HepG2 (cell line): Measurements from ENCODE around the gene LSM10. TPM values are rescaled to one million over a fixed set of nuclear protein-coding genes. Genes with fewer than 3 reads are reported as not detected.

Experiments used
- DNMT1 ChIP-seq: sonication (generic); formaldehyde crosslinking; IDR thresholded peaks from 2 replicates; pipeline ENCODE4 v1.5.1; 2020; ENCODE audit warnings: mild to moderate bottlenecking, missing genetic modification reagents
- DR1 ChIP-seq: sonication (generic); formaldehyde crosslinking; IDR thresholded peaks from 2 replicates; pipeline ENCODE4 v1.8.0; 2021; ENCODE audit warnings: mild to moderate bottlenecking, missing genetic modification reagents, inconsistent platforms
- FOXO4 ChIP-seq: sonication (generic); formaldehyde crosslinking; conservative IDR thresholded peaks from 2 replicates; pipeline ENCODE4 v1.8.1; 2023; ENCODE audit warnings: missing genetic modification reagents
- GATAD2A ChIP-seq: IDR thresholded peaks from 2 replicates; pipeline ENCODE4 v1.6.1; 2016
- MXI1 ChIP-seq: IDR thresholded peaks from 3 replicates; pipeline ENCODE4 v1.6.1; 2012; ENCODE audit warnings: low read depth, low read length, inconsistent platforms, borderline replicate concordance
- MYC ChIP-seq: sonication (generic); formaldehyde crosslinking; IDR thresholded peaks from 2 replicates; pipeline ENCODE4 v1.9.0; 2021; ENCODE audit warnings: missing genetic modification reagents, borderline replicate concordance
- MZF1 ChIP-seq: sonication (generic); formaldehyde crosslinking; IDR thresholded peaks from 2 replicates; pipeline ENCODE4 v1.8.1; 2023; ENCODE audit warnings: mild to moderate bottlenecking, missing genetic modification reagents, borderline replicate concordance
- SIN3A ChIP-seq: IDR thresholded peaks from 2 replicates; pipeline ENCODE4 v1.6.1; 2011; ENCODE audit warnings: low read depth, mild to moderate bottlenecking, control low read depth, low read length, borderline replicate concordance
- SKIL ChIP-seq: sonication (generic); formaldehyde crosslinking; IDR thresholded peaks from 2 replicates; pipeline ENCODE4 v1.8.0; 2022; ENCODE audit warnings: missing genetic modification reagents, mild to moderate bottlenecking, moderate library complexity, borderline replicate concordance
- TBX3 ChIP-seq: fragments of 450-650 bp; IDR thresholded peaks from 2 replicates; pipeline ENCODE4 v1.6.1; 2017; ENCODE audit warnings: antibody characterized with exemption, mild to moderate bottlenecking, inconsistent platforms, borderline replicate concordance
- TRIM24 ChIP-seq: sonication (generic); formaldehyde crosslinking; IDR thresholded peaks from 2 replicates; pipeline ENCODE4 v1.8.0; 2022; ENCODE audit warnings: mild to moderate bottlenecking, missing genetic modification reagents
- YY1 ChIP-seq: IDR thresholded peaks from 2 replicates; pipeline ENCODE4 v1.6.1; 2011; ENCODE audit warnings: low read length, low read depth, moderate library complexity, mild to moderate bottlenecking; ENCODE audit not compliant: insufficient read depth, insufficient replicate concordance
- ZBTB25 ChIP-seq: IDR thresholded peaks from 2 replicates; pipeline ENCODE4 v1.6.1; 2018; ENCODE audit warnings: missing genetic modification reagents
- ZFP91 ChIP-seq: sonication (generic); formaldehyde crosslinking; IDR thresholded peaks from 2 replicates; pipeline ENCODE4 v1.9.0; 2022; ENCODE audit warnings: missing genetic modification reagents, mild to moderate bottlenecking, borderline replicate concordance
- ZKSCAN5 ChIP-seq: sonication (generic); formaldehyde crosslinking; IDR thresholded peaks from 2 replicates; pipeline ENCODE4 v1.5.1; 2020; ENCODE audit warnings: mild to moderate bottlenecking, missing genetic modification reagents
- ZMYM2 ChIP-seq: sonication (generic); formaldehyde crosslinking; IDR thresholded peaks from 2 replicates; pipeline ENCODE4 v1.8.0; 2022; ENCODE audit warnings: mild to moderate bottlenecking, missing genetic modification reagents
- ZNF17 ChIP-seq: sonication (generic); formaldehyde crosslinking; IDR thresholded peaks from 2 replicates; pipeline ENCODE4 v1.5.0; 2020; ENCODE audit warnings: mild to moderate bottlenecking, missing genetic modification reagents
- ZNF329 ChIP-seq: sonication (generic); formaldehyde crosslinking; IDR thresholded peaks from 2 replicates; pipeline ENCODE4 v1.9.0; 2021; ENCODE audit warnings: low read depth, mild to moderate bottlenecking, missing genetic modification reagents
- ZNF510 ChIP-seq: sonication (generic); formaldehyde crosslinking; IDR thresholded peaks from 2 replicates; pipeline ENCODE4 v1.4.0; 2020; ENCODE audit warnings: low read depth, mild to moderate bottlenecking, missing genetic modification reagents
- ZNF614 ChIP-seq: IDR thresholded peaks from 2 replicates; pipeline ENCODE4 v1.6.1; 2018; ENCODE audit warnings: missing biosample characterization, missing genetic modification reagents, inconsistent platforms, borderline replicate concordance
- ZNF652 ChIP-seq: IDR thresholded peaks from 2 replicates; pipeline ENCODE4 v1.6.1; 2016; ENCODE audit warnings: low read depth, borderline replicate concordance
- polyA plus RNA-seq, 8 experiments: library from polyadenylated mRNA; depleted of rRNA in 3 of 8; stranded (reverse) in 7 of 8; unstranded in 1 of 8; fragments of >200 nt; fragmentation: Illumina TruSeq in 4 of 8; extraction: Trizol in 4 of 8; gene quantifications; 2 replicates each; pipeline versions ENCODE4 v1.2.1 to v1.2.3, GENCODE V29; 2011 to 2016; ENCODE audit warnings: low read depth in 4 of 8, missing spikeins in 1 of 8, mixed read lengths in 1 of 8; ENCODE audit not compliant: insufficient read depth in 1 of 8
- total RNA-seq, 5 experiments: library from RNA; depleted of rRNA; stranded (reverse); fragments of >200 nt; fragmentation: Illumina TruSeq; extraction: Trizol; gene quantifications; 2 replicates each; pipeline ENCODE4 v1.2.3, GENCODE V29; 2016; ENCODE audit warnings: low read depth in 1 of 5

LSM10 gene
- total and polyA plus RNA-seq, 2 of the 13 experiments (the other 11 are each of a cell fraction or from before 2014, with no cell fraction given), result 14.0 to 52.0 TPM

- TF ChIP-seq ZNF329 (CRISPR knock-in tag) (peak; percentile 22; the same call in 1 of the 2 replicates), ZNF17 (CRISPR knock-in tag) (no peak), SIN3A (peak; percentile 90), ZBTB25 (CRISPR knock-in tag) (peak; percentile 56), ZNF614 (CRISPR knock-in tag) (no peak), DR1 (CRISPR knock-in tag) (peak; percentile 84), ZMYM2 (CRISPR knock-in tag) (peak; percentile 60; the same call in 1 of the 2 replicates), FOXO4 (0 out of 2 replicates have a peak, but pooled peaks have one; percentile 79), TRIM24 (CRISPR knock-in tag) (no peak), GATAD2A (CRISPR knock-in tag) (peak; percentile 80), MYC (CRISPR knock-in tag) (peak; percentile 93), MZF1 (CRISPR knock-in tag) (no peak), YY1 (no peak), ZNF652 (CRISPR knock-in tag) (no peak), ZFP91 (CRISPR knock-in tag) (peak; percentile 62; the same call in 1 of the 2 replicates), ZNF510 (CRISPR knock-in tag) (no peak), TBX3 (no peak), ZKSCAN5 (CRISPR knock-in tag) (no peak), SKIL (no peak), DNMT1 (CRISPR knock-in tag) (no peak; the same call in 1 of the 2 replicates), MXI1 (peak; percentile 92; the same call in 2 of the 3 replicates)
Measured at GRCh38 chr1:36400825-36401601, 3.3 kb upstream of the LSM10 start (continued).
